ENCODE measurements around the gene LDLR.
"Not testable (repeated sequence)": the region's sequence is repeated elsewhere in the genome, so short reads cannot be mapped to it uniquely, and the experiment has no call there.

LDLR gene

GRCh38 chr19:11180346-11180745, 91.1 kb downstream of the LDLR start:
- TF ChIP-seq ESRRG (CRISPR knock-in tag; IDR thresholded peaks at IDR 0.05) (no peak), ZNF8 (CRISPR knock-in tag; IDR thresholded peaks at IDR 0.05) (no peak), ZFP3 (CRISPR knock-in tag; IDR thresholded peaks at IDR 0.05) (no peak), CSDC2 (CRISPR knock-in tag; IDR thresholded peaks at IDR 0.05) (no peak), ZNF70 (CRISPR knock-in tag; IDR thresholded peaks at IDR 0.05) (no peak), OSR1 (CRISPR knock-in tag; IDR thresholded peaks at IDR 0.05) (no peak), TCF4 (CRISPR knock-in tag; IDR thresholded peaks at IDR 0.05; ENCODE audit: borderline replicate concordance) (no peak), ARNTL (CRISPR knock-in tag; IDR thresholded peaks at IDR 0.05; ENCODE audit: borderline replicate concordance, low read depth) (no peak), PATZ1 (CRISPR knock-in tag; IDR thresholded peaks at IDR 0.05; ENCODE audit: borderline replicate concordance) (no peak), ZFP30 (CRISPR knock-in tag; IDR thresholded peaks at IDR 0.05) (no peak), ZNF565 (CRISPR knock-in tag; conservative IDR thresholded peaks at IDR 0.05; ENCODE audit: low read depth) (no peak), GLIS3 (CRISPR knock-in tag; IDR thresholded peaks at IDR 0.05) (no peak), CSRNP3 (CRISPR knock-in tag; IDR thresholded peaks at IDR 0.05) (no peak), RARB (CRISPR knock-in tag; IDR thresholded peaks at IDR 0.05) (no peak), ZC3H10 (CRISPR knock-in tag; IDR thresholded peaks at IDR 0.05) (no peak), ISL1 (CRISPR knock-in tag; IDR thresholded peaks at IDR 0.05) (no peak)
- TF ChIP-seq, protein P1, sequence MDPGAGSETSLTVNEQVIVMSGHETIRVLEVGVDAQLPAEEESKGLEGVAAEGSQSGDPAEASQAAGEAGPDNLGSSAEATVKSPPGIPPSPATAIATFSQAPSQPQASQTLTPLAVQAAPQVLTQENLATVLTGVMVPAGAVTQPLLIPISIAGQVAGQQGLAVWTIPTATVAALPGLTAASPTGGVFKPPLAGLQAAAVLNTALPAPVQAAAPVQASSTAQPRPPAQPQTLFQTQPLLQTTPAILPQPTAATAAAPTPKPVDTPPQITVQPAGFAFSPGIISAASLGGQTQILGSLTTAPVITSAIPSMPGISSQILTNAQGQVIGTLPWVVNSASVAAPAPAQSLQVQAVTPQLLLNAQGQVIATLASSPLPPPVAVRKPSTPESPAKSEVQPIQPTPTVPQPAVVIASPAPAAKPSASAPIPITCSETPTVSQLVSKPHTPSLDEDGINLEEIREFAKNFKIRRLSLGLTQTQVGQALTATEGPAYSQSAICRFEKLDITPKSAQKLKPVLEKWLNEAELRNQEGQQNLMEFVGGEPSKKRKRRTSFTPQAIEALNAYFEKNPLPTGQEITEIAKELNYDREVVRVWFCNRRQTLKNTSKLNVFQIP (CRISPR knock-in tag; IDR thresholded peaks at IDR 0.05; ENCODE audit: borderline replicate concordance, low read depth), result no peak
- no peak for ATAC-seq

GRCh38 chr19:11180975-11181374, 91.7 kb downstream of the LDLR start:
- ATAC-seq, result not testable (repeated sequence)

GRCh38 chr19:11181488-11181887, 92.2 kb downstream of the LDLR start:
- no peak for ATAC-seq
- TF ChIP-seq GLIS3 (CRISPR knock-in tag; IDR thresholded peaks at IDR 0.05) (no peak), ZNF8 (CRISPR knock-in tag; IDR thresholded peaks at IDR 0.05) (no peak), ZC3H10 (CRISPR knock-in tag; IDR thresholded peaks at IDR 0.05) (no peak), CREB5 (CRISPR knock-in tag; IDR thresholded peaks at IDR 0.05; ENCODE audit: low read depth) (no peak), ZFP30 (CRISPR knock-in tag; IDR thresholded peaks at IDR 0.05) (no peak), ZFP3 (CRISPR knock-in tag; IDR thresholded peaks at IDR 0.05) (no peak)
- TF ChIP-seq, protein P1 (CRISPR knock-in tag; IDR thresholded peaks at IDR 0.05; ENCODE audit: borderline replicate concordance, low read depth), result no peak

All from SK-N-SH treated with all-trans-retinoic acid at 6 μM for 48 hours (cell line).